GM23338 (cell line): Measurements from ENCODE around the gene PLEKHA8.

Source experiments
- CREB1 ChIP-seq: fragments of 250-450 bp; sonication (Bioruptor Pico); IDR thresholded peaks from 2 replicates; pipeline ENCODE4 v1.5.0; 2020; ENCODE audit warnings: low read depth, mild to moderate bottlenecking, moderate library complexity
- CTCF ChIP-seq, 2 experiments: fragments of 200-600 bp in 1 of 2; sonication (generic) in 1 of 2; conservative IDR thresholded peaks; 2 replicates each; pipeline versions ENCODE4 v1.5.1 to v1.6.1; 2016 to 2017; ENCODE audit warnings: antibody characterized with exemption in 2 of 2, low read depth in 2 of 2, mild to moderate bottlenecking in 2 of 2, moderate library complexity in 1 of 2
- EZH2 ChIP-seq: fragments of 200-600 bp; sonication (generic); IDR thresholded peaks from one replicate; pipeline ENCODE4 v1.8.0; 2017; ENCODE audit warnings: antibody characterized with exemption, mild to moderate bottlenecking, low read depth; ENCODE audit not compliant: unreplicated experiment
- EZH2phosphoT487 ChIP-seq: fragments of 200-600 bp; sonication (generic); IDR thresholded peaks from one replicate; pipeline ENCODE4 v1.8.1; 2018; ENCODE audit warnings: antibody characterized with exemption; ENCODE audit not compliant: unreplicated experiment
- NANOG ChIP-seq: IDR thresholded peaks from 2 replicates; pipeline ENCODE4 v1.6.1; 2016; ENCODE audit warnings: antibody characterized with exemption, borderline replicate concordance
- ZNF114 ChIP-seq: fragments of 250-450 bp; sonication (Bioruptor Pico); IDR thresholded peaks from 2 replicates; pipeline ENCODE4 v1.5.0; 2020; ENCODE audit warnings: mild to moderate bottlenecking, moderate library complexity

GRCh38 chr7:30135301-30136116 lies 107.3 kb downstream of the PLEKHA8 start:
- TF ChIP-seq CTCF (conservative IDR thresholded peaks at IDR 0.05; ENCODE audit: low read depth in 2 of 2) = no peak
- no peak for TF ChIP-seq EZH2phosphoT487
- no peak for TF ChIP-seq CREB1 (CRISPR knock-in tag)
- no peak for TF ChIP-seq ZNF114 (CRISPR knock-in tag)
- TF ChIP-seq EZH2 = peak; percentile 26
- no peak for TF ChIP-seq NANOG
